GM12891 (cell line): ENCODE measurements around the gene TRERF1.

Source experiments
- DNase-seq: peaks from one replicate; pipeline ENCODE4 v3.0.0; 2011; ENCODE audit warnings: low spot score; ENCODE audit not compliant: insufficient read length
- FAIRE-seq: peaks from 2 replicates; lab custom pipeline; 2011; peaks lifted over from hg19 to GRCh38; lab: Jason Lieb, UNC
- PAX5 ChIP-seq: IDR thresholded peaks from 2 replicates; pipeline ENCODE4 v1.6.1; 2011; ENCODE audit warnings: low read length, moderate library complexity, mild to moderate bottlenecking; ENCODE audit not compliant: insufficient read depth, severe bottlenecking
- POLR2A ChIP-seq: IDR thresholded peaks from 2 replicates; pipeline ENCODE4 v1.6.1; 2011; ENCODE audit warnings: low read depth, low read length, control low read depth
- POLR2AphosphoS5 ChIP-seq: IDR thresholded peaks from 2 replicates; pipeline ENCODE4 v1.6.1; 2011; ENCODE audit warnings: low read depth, low read length, control low read depth
- POU2F2 ChIP-seq: IDR thresholded peaks from 2 replicates; pipeline ENCODE4 v1.6.1; 2011; ENCODE audit warnings: low read depth, mild to moderate bottlenecking, control low read depth, low read length, moderate library complexity
- SPI1 ChIP-seq: IDR thresholded peaks from 2 replicates; pipeline ENCODE4 v1.6.1; 2011; ENCODE audit warnings: low read depth, low read length, control low read depth
- TAF1 ChIP-seq: IDR thresholded peaks from 2 replicates; pipeline ENCODE4 v1.6.1; 2011; ENCODE audit warnings: low read depth, low read length, control low read depth

The TRERF1 gene

DNA sequence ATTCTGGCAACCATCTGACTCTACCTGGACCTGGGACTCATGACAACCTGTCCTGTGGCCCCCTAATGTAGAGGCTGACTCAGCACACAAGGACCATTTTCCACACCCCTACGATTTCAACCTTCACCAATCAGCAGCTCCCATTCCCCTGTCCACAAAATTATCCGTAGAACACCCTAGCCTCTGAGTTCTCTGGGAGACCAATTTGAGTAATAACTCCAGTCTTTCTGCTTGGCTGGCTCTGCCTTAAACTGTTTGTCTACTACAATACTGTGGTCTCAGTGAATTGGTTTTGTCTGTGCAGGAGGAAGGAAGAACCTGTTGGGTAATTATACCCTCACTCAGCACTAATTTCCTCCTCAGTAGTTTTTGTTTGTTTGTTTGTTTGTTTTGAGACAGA lies 134.7 kb downstream of the TRERF1 start:
- no peak for DNase-seq
- no peak for TF ChIP-seq POLR2AphosphoS5
- TF ChIP-seq SPI1, result no peak
- no peak for TF ChIP-seq TAF1
- no peak for TF ChIP-seq POU2F2
- TF ChIP-seq PAX5, result no peak
- TF ChIP-seq POLR2A, result no peak
- no peak for FAIRE-seq

GRCh38 chr6:42315991-42316970 lies 135.4 kb downstream of the TRERF1 start:
- no peak for FAIRE-seq
- no peak for TF ChIP-seq POLR2A
- no peak for TF ChIP-seq POLR2AphosphoS5
- no peak for TF ChIP-seq SPI1
- no peak for TF ChIP-seq POU2F2
- TF ChIP-seq TAF1, result no peak
- TF ChIP-seq PAX5, result no peak
- DNase-seq, result no peak

GRCh38 chr6:42315259-42315990 lies 136.3 kb downstream of the TRERF1 start:
- no peak for DNase-seq
- FAIRE-seq, result no peak
- TF ChIP-seq POU2F2, result no peak
- no peak for TF ChIP-seq POLR2AphosphoS5
- no peak for TF ChIP-seq PAX5
- no peak for TF ChIP-seq SPI1
- TF ChIP-seq TAF1, result no peak
- no peak for TF ChIP-seq POLR2A

DNA sequence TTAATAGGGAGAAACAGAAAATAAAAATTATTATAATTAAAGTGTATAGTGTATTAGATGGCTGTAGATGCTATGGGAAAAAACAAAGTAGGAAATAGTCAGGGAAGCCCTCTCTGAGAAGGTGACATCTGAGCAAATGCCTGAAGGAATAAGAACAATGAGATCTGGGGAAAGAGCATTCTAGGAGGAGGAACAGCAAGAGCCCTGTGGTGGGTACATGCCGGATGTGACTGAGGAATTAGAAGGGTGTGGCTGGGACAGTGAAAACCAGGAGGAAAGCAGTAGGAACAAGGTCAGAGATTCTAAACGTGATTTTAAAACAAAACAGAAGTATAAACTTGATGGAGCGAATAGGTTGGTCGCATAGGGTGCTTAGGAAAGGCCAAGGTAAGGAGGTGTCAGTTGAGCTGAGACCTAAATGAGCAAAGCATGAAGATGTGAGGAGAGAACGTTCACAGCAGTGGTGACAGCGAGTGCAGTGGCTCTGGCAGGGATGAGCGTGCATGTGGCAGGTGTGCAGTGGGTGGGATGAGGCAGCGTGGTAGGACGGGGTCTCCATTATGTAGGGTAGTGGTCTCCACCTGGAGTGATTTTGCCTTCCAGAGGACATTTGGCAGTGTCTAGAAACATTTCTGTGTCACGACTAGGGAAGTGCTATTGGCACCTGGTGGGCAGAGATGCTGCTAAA lies 137.0 kb downstream of the TRERF1 start:
- no peak for TF ChIP-seq POLR2A
- no peak for TF ChIP-seq PAX5
- DNase-seq (no peak), FAIRE-seq (no peak)

DNA sequence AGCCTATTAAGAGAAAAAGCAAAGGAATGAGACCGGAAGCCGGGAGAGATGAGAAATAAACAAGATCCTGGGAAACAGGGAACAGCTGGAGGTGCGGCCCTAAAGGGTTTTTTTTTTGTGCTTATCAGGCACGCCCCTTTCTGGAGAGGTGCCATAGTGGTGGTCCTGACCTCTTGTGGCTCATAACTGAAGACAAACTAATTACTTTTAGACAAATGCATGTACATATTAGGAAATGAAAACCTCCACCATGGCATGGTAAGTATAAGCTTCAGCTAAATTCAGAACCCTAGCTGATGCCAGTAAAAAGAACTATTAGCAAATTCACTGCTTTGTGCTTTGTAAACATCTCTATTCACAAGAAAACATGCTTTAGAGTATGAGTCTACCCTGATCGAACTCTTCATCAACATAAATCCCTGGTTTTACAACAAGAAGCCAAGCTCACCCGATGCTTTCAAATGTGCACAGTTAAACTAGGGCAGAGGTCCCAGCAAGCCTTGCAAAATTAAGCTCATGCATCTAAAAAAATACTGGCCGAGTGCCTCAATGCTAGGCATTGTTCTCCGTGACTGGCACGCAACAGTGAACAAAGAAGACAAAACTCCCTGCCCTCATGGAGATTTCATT lies 137.7 kb downstream of the TRERF1 start:
- no peak for FAIRE-seq
- DNase-seq, result no peak

GRCh38 chr6:42313038-42313437 lies 138.7 kb downstream of the TRERF1 start:
- DNase-seq (no peak), FAIRE-seq (no peak)
- TF ChIP-seq POLR2AphosphoS5 (no peak), PAX5 (no peak), SPI1 (no peak)

More for the DNA sequence above, 137.7 kb downstream of the TRERF1 start:
- TF ChIP-seq POLR2AphosphoS5 (no peak), TAF1 (no peak), SPI1 (no peak)

GRCh38 chr6:42307141-42307470 lies 144.6 kb downstream of the TRERF1 start:
- no peak for DNase-seq
- no peak for FAIRE-seq
- TF ChIP-seq POU2F2, result no peak
- no peak for TF ChIP-seq POLR2A
- no peak for TF ChIP-seq SPI1
- no peak for TF ChIP-seq POLR2AphosphoS5
- TF ChIP-seq PAX5, result no peak
- TF ChIP-seq TAF1, result no peak

DNA sequence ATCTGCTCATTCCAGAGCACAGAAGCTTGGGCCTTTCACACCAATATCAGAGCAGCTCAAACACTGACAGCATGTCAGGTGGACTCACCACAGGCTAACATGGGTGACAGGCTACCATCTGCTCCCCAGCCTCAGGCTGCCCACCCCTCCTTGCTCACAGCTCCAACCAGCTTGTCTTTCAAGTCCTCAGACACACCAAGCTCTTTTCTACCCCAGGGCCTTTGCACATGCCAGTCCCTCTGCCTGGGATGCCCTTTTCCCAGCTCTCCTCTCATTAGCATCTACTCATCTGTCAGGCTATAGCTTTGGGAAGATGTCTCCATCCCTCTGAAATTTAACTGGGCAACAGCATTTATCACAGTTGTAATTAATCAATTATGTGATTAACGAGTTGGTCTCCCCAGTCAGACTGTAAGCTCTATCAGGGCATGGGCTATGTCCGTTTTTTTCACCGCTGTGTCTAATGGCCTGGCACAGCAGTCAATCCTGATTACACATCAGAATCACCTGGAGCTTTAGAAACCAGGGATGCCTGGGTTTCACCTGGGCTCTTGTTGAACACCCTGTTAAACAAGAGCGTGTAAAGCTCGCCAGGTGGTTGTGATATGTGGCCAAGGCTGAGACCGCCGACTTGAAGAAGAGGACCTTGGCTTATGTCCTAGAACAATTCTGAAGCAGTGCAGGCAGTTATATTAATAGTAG lies 145.1 kb downstream of the TRERF1 start:
- TF ChIP-seq PAX5 (no peak), TAF1 (no peak), POU2F2 (no peak), POLR2A (no peak), SPI1 (no peak), POLR2AphosphoS5 (no peak)
- FAIRE-seq, result no peak
- no peak for DNase-seq
